Iris pigment epithelial cell (primary cell): ENCODE results near the gene PLCD3.
A peak's percentile ranks its signal among the peaks of the same experiment; 100 is the strongest.

ENCODE experiments used
- DNase-seq: peaks from one replicate; pipeline ENCODE4 v3.0.0-alpha.2; 2011; ENCODE audit warnings: low read depth

The PLCD3 gene, protein sequence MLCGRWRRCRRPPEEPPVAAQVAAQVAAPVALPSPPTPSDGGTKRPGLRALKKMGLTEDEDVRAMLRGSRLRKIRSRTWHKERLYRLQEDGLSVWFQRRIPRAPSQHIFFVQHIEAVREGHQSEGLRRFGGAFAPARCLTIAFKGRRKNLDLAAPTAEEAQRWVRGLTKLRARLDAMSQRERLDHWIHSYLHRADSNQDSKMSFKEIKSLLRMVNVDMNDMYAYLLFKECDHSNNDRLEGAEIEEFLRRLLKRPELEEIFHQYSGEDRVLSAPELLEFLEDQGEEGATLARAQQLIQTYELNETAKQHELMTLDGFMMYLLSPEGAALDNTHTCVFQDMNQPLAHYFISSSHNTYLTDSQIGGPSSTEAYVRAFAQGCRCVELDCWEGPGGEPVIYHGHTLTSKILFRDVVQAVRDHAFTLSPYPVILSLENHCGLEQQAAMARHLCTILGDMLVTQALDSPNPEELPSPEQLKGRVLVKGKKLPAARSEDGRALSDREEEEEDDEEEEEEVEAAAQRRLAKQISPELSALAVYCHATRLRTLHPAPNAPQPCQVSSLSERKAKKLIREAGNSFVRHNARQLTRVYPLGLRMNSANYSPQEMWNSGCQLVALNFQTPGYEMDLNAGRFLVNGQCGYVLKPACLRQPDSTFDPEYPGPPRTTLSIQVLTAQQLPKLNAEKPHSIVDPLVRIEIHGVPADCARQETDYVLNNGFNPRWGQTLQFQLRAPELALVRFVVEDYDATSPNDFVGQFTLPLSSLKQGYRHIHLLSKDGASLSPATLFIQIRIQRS

DNA sequence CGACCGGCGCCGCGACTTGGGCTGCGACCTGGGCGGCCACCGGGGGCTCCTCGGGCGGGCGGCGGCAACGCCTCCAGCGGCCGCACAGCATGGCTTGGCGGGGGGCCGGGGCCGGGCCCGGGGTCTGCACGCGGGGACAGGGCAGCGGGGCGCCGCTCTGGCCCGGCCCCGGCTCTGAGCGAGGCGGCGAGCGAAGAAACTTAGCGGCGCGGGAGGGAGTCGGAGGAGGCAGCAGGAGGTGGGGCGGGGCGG, at the start of gene PLCD3:
PLCD3 (minus strand) TSS at position 196 of the 252 bp plus-strand sequence; CDS start at position 91, 105 bp downstream.
- DNase-seq: no peak

GRCh38 chr17:45177563-45177962, 45.2 kb upstream of the PLCD3 start:
- DNase-seq: no peak

DNA sequence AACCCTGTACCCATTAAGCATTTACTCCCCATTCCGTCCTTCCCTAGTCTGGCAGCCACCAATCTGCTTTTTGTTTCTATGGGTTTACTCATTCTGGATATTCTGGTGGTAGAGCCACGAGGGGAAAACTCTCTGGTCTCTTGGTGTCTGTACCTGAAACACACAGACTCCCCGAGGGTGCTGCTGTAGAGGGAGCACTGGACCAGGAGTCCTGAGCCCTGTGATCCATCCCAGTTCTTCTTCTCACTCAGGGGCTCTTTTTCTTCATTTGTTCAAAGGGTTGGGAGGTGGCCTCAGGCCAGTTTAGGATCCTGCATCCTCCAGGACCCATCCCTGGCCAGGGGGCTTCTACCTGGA, 43.4 kb upstream of the PLCD3 start:
- no peak for DNase-seq

GRCh38 chr17:45172541-45173286, 40.4 kb upstream of the PLCD3 start:
- no peak for DNase-seq

DNA sequence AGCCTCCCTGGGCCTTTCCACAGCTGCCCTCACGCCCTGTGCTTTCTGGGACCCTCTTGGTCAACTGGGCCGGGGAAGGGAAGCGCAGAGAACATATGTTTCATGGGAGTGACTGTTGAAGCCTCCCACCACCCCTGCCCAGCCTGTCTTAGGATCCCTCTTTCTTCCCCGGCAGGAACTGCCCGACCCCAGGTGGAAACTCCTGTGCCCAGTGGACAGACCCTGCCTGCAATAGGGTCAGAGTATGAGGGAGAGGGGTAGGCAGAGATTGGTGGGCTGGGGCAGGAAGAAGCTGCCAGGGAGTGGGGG, 39.9 kb upstream of the PLCD3 start:
- DNase-seq: no peak

- DNase-seq: no peak
Observed at GRCh38 chr17:45171338-45172231, 39.3 kb upstream of the PLCD3 start.

- peak; percentile 76 for DNase-seq
Observed at GRCh38 chr17:45170931-45171337, 38.6 kb upstream of the PLCD3 start.

- no peak for DNase-seq
Observed at GRCh38 chr17:45170280-45170930, 38.1 kb upstream of the PLCD3 start.

DNA sequence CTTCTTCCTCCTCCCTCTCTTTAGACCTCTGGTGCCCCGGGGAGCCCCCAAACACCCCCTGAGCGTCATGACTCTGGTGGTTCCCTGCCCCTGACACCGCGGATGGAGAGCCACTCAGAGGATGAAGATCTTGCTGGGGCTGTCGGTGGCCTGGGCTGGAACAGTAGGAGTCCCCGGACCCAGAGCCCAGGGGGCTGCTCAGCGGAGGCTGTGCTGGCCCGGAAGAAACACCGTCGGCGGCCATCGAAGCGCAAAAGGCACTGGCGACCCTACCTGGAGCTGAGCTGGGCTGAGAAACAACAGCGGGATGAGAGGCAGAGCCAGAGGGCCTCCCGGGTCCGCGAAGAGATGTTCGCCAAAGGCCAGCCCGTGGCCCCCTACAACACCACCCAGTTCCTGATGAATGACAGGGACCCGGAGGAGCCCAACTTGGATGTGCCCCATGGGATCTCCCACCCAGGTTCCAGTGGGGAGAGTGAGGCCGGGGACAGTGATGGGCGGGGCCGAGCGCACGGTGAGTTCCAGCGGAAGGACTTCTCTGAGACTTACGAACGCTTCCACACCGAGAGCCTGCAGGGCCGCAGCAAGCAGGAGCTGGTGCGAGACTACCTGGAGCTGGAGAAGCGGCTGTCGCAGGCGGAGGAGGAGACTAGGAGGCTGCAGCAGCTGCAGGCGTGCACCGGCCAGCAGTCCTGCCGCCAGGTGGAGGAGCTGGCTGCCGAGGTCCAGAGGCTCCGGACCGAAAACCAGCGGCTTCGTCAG, 36.9 kb upstream of the PLCD3 start:
- no peak for DNase-seq

DNA sequence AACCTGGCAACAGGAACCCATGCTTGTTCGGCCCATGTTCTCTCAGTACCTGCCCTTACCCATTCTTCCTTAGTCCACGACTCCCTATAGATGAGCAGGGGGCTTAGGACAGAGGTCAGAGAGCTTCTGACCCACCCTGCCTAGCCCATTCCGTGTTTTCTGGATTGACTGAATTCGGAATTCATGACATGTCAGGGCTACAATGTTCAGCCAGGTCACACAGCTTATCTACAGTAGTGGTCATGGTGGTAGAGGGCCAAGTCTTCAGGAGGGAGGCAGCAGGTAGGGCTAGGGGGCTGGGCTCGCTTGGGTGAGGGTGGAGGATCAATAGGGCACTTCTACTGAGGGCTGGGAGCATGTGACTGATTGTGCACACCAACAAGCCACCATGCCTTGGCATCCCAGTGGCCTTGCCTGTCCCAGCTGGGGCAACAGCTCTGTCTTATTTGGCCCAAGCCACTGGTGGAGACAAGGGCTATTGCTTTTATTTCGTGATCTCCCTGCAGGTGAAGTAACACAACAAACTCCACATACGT, 32.5 kb upstream of the PLCD3 start:
- DNase-seq: no peak

DNA sequence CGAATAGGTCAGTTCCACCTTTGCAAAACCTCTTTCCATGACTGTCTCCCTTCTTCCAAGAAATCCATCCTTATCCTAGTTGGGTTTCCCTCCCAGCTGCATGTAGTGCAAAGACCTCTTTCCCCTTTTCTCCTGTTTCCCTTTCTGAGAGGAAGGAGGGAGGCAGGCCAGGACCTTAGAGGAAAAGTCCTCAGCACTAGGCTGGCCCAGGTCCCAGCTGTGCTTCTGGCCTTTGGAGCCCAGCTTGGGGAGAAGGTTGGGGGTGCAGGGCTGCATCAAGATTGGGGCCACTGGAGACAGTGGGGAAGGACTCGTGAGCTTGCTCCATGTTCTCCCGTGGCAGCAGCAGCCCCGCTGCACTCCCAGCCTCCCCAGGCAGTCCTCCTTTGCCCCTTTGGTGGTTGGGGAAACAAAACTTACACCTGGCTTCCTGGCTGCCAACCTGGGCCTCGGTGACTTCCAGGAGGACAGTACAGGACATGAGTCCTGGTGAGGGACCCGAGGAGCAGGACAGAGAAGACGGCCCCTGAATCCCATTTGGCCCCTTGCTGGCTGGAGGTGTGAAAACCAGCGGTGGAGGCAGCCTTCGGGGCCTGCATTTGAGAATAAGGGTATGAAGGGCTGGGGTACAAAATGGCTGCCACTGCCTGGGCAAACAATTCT, 29.8 kb upstream of the PLCD3 start:
- no peak for DNase-seq

- peak; percentile 100 for DNase-seq
Observed at GRCh38 chr17:45161288-45162024, 29.1 kb upstream of the PLCD3 start, which contains the start of gene HEXIM2. Gene HEXIM2 (plus strand): TSS chr17:45161875. CDS start chr17:45162794, 919 bp downstream.

DNA sequence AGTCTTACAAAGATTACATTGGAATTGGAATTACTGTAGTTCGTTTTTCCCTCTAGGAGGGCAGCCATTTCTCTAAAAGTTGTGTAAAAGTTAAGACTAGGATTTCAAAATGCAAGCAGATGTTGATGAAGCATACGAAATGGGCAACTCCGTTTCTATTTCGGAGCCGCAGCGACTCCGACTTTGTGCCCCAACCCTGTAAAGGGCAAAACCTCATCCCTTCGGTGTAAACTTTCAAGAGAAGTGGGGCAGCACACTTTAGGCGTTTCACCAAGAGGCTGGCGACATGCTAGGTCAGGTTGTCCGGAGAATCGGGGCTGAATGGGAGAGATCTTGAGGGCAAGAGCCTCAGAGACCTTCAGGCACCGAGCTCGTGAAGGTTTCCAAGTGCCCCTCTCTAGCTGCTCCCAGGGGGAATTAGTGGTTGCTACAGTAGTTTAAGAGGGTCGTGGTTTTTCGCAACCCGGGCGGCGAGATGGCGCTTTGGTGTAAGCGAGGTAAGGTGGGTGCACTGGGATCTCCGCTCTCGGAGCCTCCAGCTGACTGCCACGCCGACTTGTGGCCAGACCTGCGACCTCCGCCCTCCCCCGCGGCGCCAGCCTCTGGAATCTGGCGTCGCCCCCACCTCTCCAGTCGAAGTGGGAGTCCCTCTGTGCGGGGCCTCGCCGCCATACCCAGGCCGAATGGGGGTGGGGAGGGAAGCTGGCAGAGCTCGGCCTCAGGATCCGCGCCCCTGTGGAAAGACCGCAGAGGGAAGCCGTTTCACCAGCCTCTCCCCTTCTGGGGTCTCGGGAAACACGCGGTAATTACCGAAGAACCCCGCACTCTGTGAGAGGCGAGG, 28.4 kb upstream of the PLCD3 start:
- DNase-seq: peak; percentile 71

- no peak for DNase-seq
Observed at GRCh38 chr17:45156242-45156641, 23.9 kb upstream of the PLCD3 start.

DNA sequence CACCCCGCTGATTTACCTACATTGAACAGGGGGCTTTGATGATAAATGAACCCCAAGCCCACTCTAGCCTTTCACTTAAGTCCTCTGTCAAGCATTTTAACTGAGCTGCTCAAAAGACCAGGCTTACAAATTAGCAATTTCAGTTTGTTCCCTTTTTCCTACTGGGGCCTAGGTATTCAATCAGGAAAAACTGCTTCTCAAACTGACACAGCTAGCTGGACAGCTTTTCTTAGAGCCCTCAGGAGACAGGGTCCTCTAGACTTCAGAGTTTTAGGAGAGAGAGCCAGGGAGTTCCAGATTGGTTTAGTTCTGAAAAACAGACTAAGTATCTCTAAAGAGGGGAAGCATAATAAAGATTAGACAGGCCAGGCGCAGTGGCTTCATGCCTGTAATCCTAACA, 23.2 kb upstream of the PLCD3 start:
- no peak for DNase-seq

GRCh38 chr17:45155029-45155428, 22.7 kb upstream of the PLCD3 start:
- DNase-seq: no peak

- DNase-seq: no peak
Observed at GRCh38 chr17:45150911-45151809, 18.8 kb upstream of the PLCD3 start.
